Left lung (tissue), 10 donors: ENCODE data around the gene ZBED1. TPM values are rescaled to one million over a fixed set of nuclear protein-coding genes. Genes with fewer than 3 reads are reported as not detected.
"Not testable (repeated sequence)": the region's sequence is repeated elsewhere in the genome, so short reads cannot be mapped to it uniquely, and the experiment has no call there.

ENCODE experiments used
- ATAC-seq: fragments of 200-7000 bp; cut with Tn5 transposase; one replicate; pipeline ENCODE4 v1.9.1; 2020; ENCODE audit warnings: moderate library complexity
- DNase-seq, 4 donors: peaks; one replicate each; pipeline ENCODE4 v3.0.0-alpha.2; 2013 to 2020
- H3K27ac ChIP-seq, 2 donors: fragments of 200-600 bp; sonication (generic) in 1 of 2; one replicate each; pipeline versions ENCODE4 v1.5.0 to v1.8.0; 2020 to 2021
- H3K27me3 ChIP-seq, 2 donors: fragments of 200-600 bp; sonication (generic) in 1 of 2; one replicate each; pipeline versions ENCODE4 v1.5.0 to v1.8.0; 2020 to 2021
- H3K36me3 ChIP-seq, 2 donors: fragments of 200-600 bp; sonication (generic) in 1 of 2; one replicate each; pipeline versions ENCODE4 v1.5.0 to v1.8.0; 2020 to 2021
- H3K4me1 ChIP-seq, 2 donors: fragments of 200-600 bp; one replicate each; pipeline ENCODE4 v1.8.0; 2021
- H3K4me3 ChIP-seq, 2 donors: fragments of 200-600 bp; sonication (generic) in 1 of 2; one replicate each; pipeline versions ENCODE4 v1.5.0 to v1.8.0; 2020 to 2021; ENCODE audit warnings: mild to moderate bottlenecking in 1 of 2
- H3K9me3 ChIP-seq, 2 donors: fragments of 200-600 bp; sonication (generic) in 1 of 2; one replicate each; pipeline versions ENCODE4 v1.5.0 to v1.8.0; 2020 to 2021
- CTCF ChIP-seq, 2 donors: fragments of 200-600 bp; sonication (generic) in 1 of 2; IDR thresholded peaks; one replicate each; pipeline versions ENCODE4 v1.5.0 to v1.8.0; 2021; ENCODE audit warnings: antibody characterized with exemption in 2 of 2
- intact Hi-C, 2 donors: fragments of 100-400 bp; cut with DNase I; formaldehyde crosslinking; loops; one replicate each; pipeline versions ENCODE4 v1.11.2 to v1.14.2; 2022
- polyA plus RNA-seq, 6 donors: library from polyadenylated mRNA; unstranded; fragments of 120-200 nt; gene quantifications; one replicate each; pipeline ENCODE4 v1.2.1, GENCODE V29; 2013; ENCODE audit not compliant: insufficient read length in 6 of 6
- total RNA-seq, 2 donors: library from RNA; stranded (reverse); fragmentation: NEBNext Ultra II Directional; extraction: Animal tissue kit (Norgen Biotek cat#: 25700); gene quantifications; one replicate each; pipeline ENCODE4 v1.2.1, GENCODE V29; 2021
- donor health status: DM: no; HTN: yes; CAD: no.
- donor health status: DM: no; HTN: no; CAD: no.

ZBED1 gene
- total and polyA plus RNA-seq, 8 donors = 26.1 to 40.2 (median 31.1) TPM

GRCh38 chrX:2539586-2539985 lies 38.8 kb upstream of the ZBED1 start:
- Histone ChIP-seq H3K9me3 (no peaks in the 10 kb centered on the region), H3K27ac (no peak overlapping the region), H3K27me3 (no peaks in the 10 kb centered on the region), H3K4me3 (no peak overlapping the region), H3K36me3 (no peaks in the 10 kb centered on the region), H3K4me1 (no peaks in the 10 kb centered on the region)
- ATAC-seq = no peak
- TF ChIP-seq CTCF (IDR thresholded peaks at IDR 0.05) = no peak
- intact Hi-C loops = no loop called here
- DNase-seq = no peak

GRCh38 chrX:2538031-2538757 lies 37.4 kb upstream of the ZBED1 start:
- Histone ChIP-seq H3K27me3 (no peaks in the 10 kb centered on the region), H3K4me1 (no peaks in the 10 kb centered on the region), H3K4me3 (no peak overlapping the region), H3K9me3 (no peaks in the 10 kb centered on the region), H3K36me3 (no peaks in the 10 kb centered on the region), H3K27ac (no peak overlapping the region)
- intact Hi-C loops = no loop called here
- ATAC-seq (no peak), DNase-seq (no peak)
- TF ChIP-seq CTCF (IDR thresholded peaks at IDR 0.05) = no peak

GRCh38 chrX:2536974-2537373 lies 36.2 kb upstream of the ZBED1 start:
- no peaks in the 10 kb centered on the region for H3K9me3 ChIP-seq
- no peak for ATAC-seq
- H3K4me1 ChIP-seq = no peaks in the 10 kb centered on the region
- no peak for DNase-seq
- H3K4me3 ChIP-seq = no peak overlapping the region
- H3K27me3 ChIP-seq = no peaks in the 10 kb centered on the region
- no peak overlapping the region for H3K27ac ChIP-seq
- no peaks in the 10 kb centered on the region for H3K36me3 ChIP-seq
- intact Hi-C loops = no loop called here
- TF ChIP-seq CTCF (IDR thresholded peaks at IDR 0.05) = no peak

- Histone ChIP-seq H3K36me3 (no peaks in the 10 kb centered on the region), H3K4me1 (no peaks in the 10 kb centered on the region), H3K9me3 (no peaks in the 10 kb centered on the region), H3K27me3 (no peaks in the 10 kb centered on the region), H3K27ac (no peak overlapping the region), H3K4me3 (no peak overlapping the region)
- no peak for ATAC-seq
- TF ChIP-seq CTCF (IDR thresholded peaks at IDR 0.05) = no peak
- intact Hi-C loops = no loop called here
- no peak for DNase-seq
Measured at GRCh38 chrX:2536141-2536540, 35.4 kb upstream of the ZBED1 start.

- H3K4me1 ChIP-seq, intact Hi-C loops, DNase-seq, H3K27me3 ChIP-seq, H3K27ac ChIP-seq, H3K9me3 ChIP-seq, H3K4me3 ChIP-seq, ATAC-seq, H3K36me3 ChIP-seq: not testable (repeated sequence)
Measured at GRCh38 chrX:2534261-2535021, 33.7 kb upstream of the ZBED1 start.
